Measurements from ENCODE around the gene SSR3. TPM values are rescaled to one million over a fixed set of nuclear protein-coding genes. Genes with fewer than 3 reads are reported as not detected.
A peak's percentile ranks its signal among the peaks of the same experiment; 100 is the strongest.

The SSR3 gene
- total RNA-seq, 1 experiment from 2014 or later: 531 TPM

GRCh38 chr3:156509189-156510174, 45.4 kb downstream of the SSR3 start:
- CTCF ChIA-PET: interaction anchor here (0.5 to 1.0 kb wide), 8 partner anchors 35 to 651 kb away, joined by 3 to 8 read pairs (median 4); partner anchors contain the start of gene CCNL1
- no TSS peak for BruUV-seq (replicated peaks)
- H3K9me3 ChIP-seq (ENCODE audit: low read depth, low read length, poor library complexity, severe bottlenecking): no peaks in the 10 kb centered on the region
- TF ChIP-seq EZH2 (IDR thresholded peaks at IDR 0.05; ENCODE audit: borderline replicate concordance, low read depth, low read length, poor library complexity, severe bottlenecking) (no peak), CTCF (conservative IDR thresholded peaks at IDR 0.05; ENCODE audit: low read depth, low read length) (peak; percentile 78)
- DNase-seq (ENCODE audit: low spot score): peak; percentile 77
- peaks cover 6% of the 10 kb centered on the region for H3K4me1 ChIP-seq (ENCODE audit: insufficient read depth, low read length, poor library complexity, severe bottlenecking)
- no peak overlapping the region for H3K4me3 ChIP-seq (ENCODE audit: low read depth, low read length, poor library complexity, severe bottlenecking)
- H3K36me3 ChIP-seq (ENCODE audit: insufficient read depth, low read length, poor library complexity, severe bottlenecking): no peaks in the 10 kb centered on the region
- POLR2A ChIA-PET (ENCODE audit: low non-redundant PET): no interaction called here
- H3K27ac ChIP-seq (ENCODE audit: low read depth, low read length, poor library complexity, severe bottlenecking): no peak overlapping the region
- no peaks in the 10 kb centered on the region for H3K27me3 ChIP-seq (replicated peaks; ENCODE audit: insufficient read depth, low read depth, low read length, poor library complexity)
- intact Hi-C loops (cut with micrococcal nuclease; ENCODE audit: unreplicated experiment): loop anchor here (1.0 to 5.0 kb wide), 4 partner anchors 59 to 359 kb away; no protein-coding TSS in a partner anchor

- no peak for TF ChIP-seq EZH2 (IDR thresholded peaks at IDR 0.05; ENCODE audit: borderline replicate concordance, low read depth, low read length, poor library complexity, severe bottlenecking)
- TF ChIP-seq CTCF (conservative IDR thresholded peaks at IDR 0.05; ENCODE audit: low read depth, low read length): no peak
- BruUV-seq (replicated peaks): no TSS peak
- H3K27me3 ChIP-seq (replicated peaks; ENCODE audit: insufficient read depth, low read depth, low read length, poor library complexity): no peaks in the 10 kb centered on the region
- H3K4me3 ChIP-seq (ENCODE audit: low read depth, low read length, poor library complexity, severe bottlenecking): no peak overlapping the region
- peak; percentile 26 for DNase-seq (ENCODE audit: low spot score)
- H3K9me3 ChIP-seq (ENCODE audit: low read depth, low read length, poor library complexity, severe bottlenecking): no peaks in the 10 kb centered on the region
- intact Hi-C loops (cut with micrococcal nuclease; ENCODE audit: unreplicated experiment): loop anchor here (5.0 kb wide), 2 partner anchors 125 to 335 kb away; no protein-coding TSS in a partner anchor
- POLR2A ChIA-PET (ENCODE audit: low non-redundant PET): no interaction called here
- no peak overlapping the region for H3K27ac ChIP-seq (ENCODE audit: low read depth, low read length, poor library complexity, severe bottlenecking)
- no peaks in the 10 kb centered on the region for H3K36me3 ChIP-seq (ENCODE audit: insufficient read depth, low read length, poor library complexity, severe bottlenecking)
- peaks cover 6% of the 10 kb centered on the region for H3K4me1 ChIP-seq (ENCODE audit: insufficient read depth, low read length, poor library complexity, severe bottlenecking)
- CTCF ChIA-PET: interaction anchor here (0.6 kb wide), 1 partner anchor 375 kb away, joined by 3 read pairs; no protein-coding TSS in a partner anchor
Observed at GRCh38 chr3:156507285-156507684, 47.6 kb downstream of the SSR3 start.

DNA sequence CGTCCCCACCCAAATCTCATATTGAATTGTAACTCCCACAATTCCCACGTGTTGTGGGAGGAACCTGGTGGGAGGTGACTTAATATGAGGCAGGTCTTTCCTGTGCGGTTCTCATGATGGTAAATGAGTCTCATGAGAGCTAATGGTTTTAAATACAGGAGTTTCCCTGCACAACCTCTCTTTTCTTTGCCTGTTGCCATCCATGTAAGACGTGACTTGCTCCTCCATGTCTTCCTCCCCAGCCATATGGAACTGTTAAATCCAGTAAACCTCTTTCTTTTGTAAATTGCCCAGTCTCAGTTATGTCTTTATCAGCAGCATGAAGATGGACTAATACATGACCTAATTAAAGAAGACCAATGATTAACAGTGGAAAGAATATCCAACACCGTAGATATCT, 56.6 kb downstream of the SSR3 start:
- Histone ChIP-seq H3K4me1 (ENCODE audit: insufficient read depth, low read length, poor library complexity, severe bottlenecking) (peaks cover 18% of the 10 kb centered on the region), H3K27ac (ENCODE audit: low read depth, low read length, poor library complexity, severe bottlenecking) (no peak overlapping the region), H3K4me3 (ENCODE audit: low read depth, low read length, poor library complexity, severe bottlenecking) (no peak overlapping the region), H3K36me3 (ENCODE audit: insufficient read depth, low read length, poor library complexity, severe bottlenecking) (no peaks in the 10 kb centered on the region), H3K27me3 (replicated peaks; ENCODE audit: insufficient read depth, low read depth, low read length, poor library complexity) (no peaks in the 10 kb centered on the region), H3K9me3 (ENCODE audit: low read depth, low read length, poor library complexity, severe bottlenecking) (peaks cover 3% of the 10 kb centered on the region)
- BruUV-seq (replicated peaks): no TSS peak
- no peak for DNase-seq (ENCODE audit: low spot score)
- ChIA-PET POLR2A (ENCODE audit: low non-redundant PET) (no interaction called here), CTCF (no interaction called here)
- no peak for TF ChIP-seq CTCF (conservative IDR thresholded peaks at IDR 0.05; ENCODE audit: low read depth, low read length)
- TF ChIP-seq EZH2 (IDR thresholded peaks at IDR 0.05; ENCODE audit: borderline replicate concordance, low read depth, low read length, poor library complexity, severe bottlenecking): no peak
- intact Hi-C loops (cut with micrococcal nuclease; ENCODE audit: unreplicated experiment): no loop called here

Measured in A673 (cell line).